Measurements from ENCODE around the gene FOXN4. TPM values are rescaled to one million over a fixed set of nuclear protein-coding genes. Genes with fewer than 3 reads are reported as not detected.

Gene FOXN4
- total and polyA plus RNA-seq, 2 of the 13 experiments (the other 11 are each of a cell fraction or from before 2014, with no cell fraction given) = 0.11 TPM; not detected in 1

DNA sequence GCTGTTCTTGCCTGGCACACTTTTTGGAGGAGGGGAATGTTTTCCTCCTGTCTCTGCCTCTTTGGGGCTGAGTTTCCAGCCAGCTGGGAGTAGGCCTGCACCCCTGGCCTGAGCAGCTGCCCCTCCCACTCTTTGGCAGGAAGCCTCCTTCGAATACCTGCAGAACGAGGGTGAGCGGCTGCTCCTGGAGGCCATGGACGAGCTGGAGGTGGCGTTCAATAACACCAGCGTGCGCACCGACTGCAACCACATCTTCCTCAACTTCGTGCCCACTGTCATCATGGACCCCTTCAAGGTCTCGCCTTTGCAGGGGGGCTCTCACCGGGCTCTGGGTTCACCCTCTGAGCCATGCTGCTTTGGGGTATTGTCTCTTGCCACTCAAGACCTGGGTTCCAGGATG, 69.4 kb downstream of the FOXN4 start:
- POLR2A ChIA-PET = no interaction called here

DNA sequence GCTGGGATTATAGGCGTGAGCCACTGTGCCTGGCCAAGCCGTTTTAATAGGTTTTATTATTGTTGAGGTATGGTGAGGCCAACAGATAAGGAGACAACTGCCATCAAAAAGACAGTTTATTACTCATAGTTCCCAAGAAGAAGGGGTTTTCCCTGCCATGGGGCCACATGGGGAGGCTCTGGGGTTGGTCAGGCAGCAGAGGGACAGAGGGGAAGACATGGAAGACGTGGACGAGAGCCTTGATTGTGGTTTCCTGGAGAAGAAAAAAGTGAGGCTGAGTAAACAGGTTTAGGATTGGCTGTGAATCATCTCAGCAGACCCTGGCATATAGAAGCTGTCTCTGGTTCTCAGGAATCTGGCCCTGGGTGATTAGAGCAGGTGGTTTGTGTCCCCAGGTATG, 69.9 kb downstream of the FOXN4 start:
- H3K27ac ChIP-seq (ENCODE audit: extremely low read length, insufficient read depth, low read length) = no peak overlapping the region
- FAIRE-seq = no peak
- no peaks in the 10 kb centered on the region for H3K9me3 ChIP-seq (ENCODE audit: low read length)
- H3K36me3 ChIP-seq (replicated peaks in 1 of 2; ENCODE audit: control insufficient read depth in 1 of 2, insufficient read depth in 2 of 2, low read length in 2 of 2) = peaks cover 6 to 46% of the 10 kb centered on the region in 2 experiments; a peak in 4 of 5 replicates
- H2AFZ ChIP-seq (ENCODE audit: low read length) = no peak overlapping the region
- H3K4me1 ChIP-seq (ENCODE audit: insufficient read depth, low read length) = no peaks in the 10 kb centered on the region
- no peak for DNase-seq (ENCODE audit: low spot score)
- POLR2A ChIA-PET = no interaction called here
- no peak overlapping the region for H3K4me3 ChIP-seq (replicated peaks in 1 of 3; ENCODE audit: insufficient read depth in 1 of 3, low read depth in 2 of 3, low read length in 3 of 3)
- no peak overlapping the region for H3K4me2 ChIP-seq (ENCODE audit: low read depth, low read length)
- intact Hi-C loops (cut with micrococcal nuclease; ENCODE audit: unreplicated experiment) (no loop called here), in situ Hi-C loops (cut with HindIII; ENCODE audit: extremely low pct_ligation_motif_present, low pct_unique_long_range_greater_than_20kb) (no loop called here)
- H4K20me1 ChIP-seq (ENCODE audit: insufficient read depth, low read length) = no peaks in the 10 kb centered on the region
- no peak overlapping the region for H3K9ac ChIP-seq (ENCODE audit: insufficient read depth, low read depth, low read length)
- no peaks in the 10 kb centered on the region for H3K27me3 ChIP-seq (ENCODE audit: control insufficient read depth in 1 of 2, insufficient read depth in 2 of 2, low read length in 2 of 2)
- CTCF ChIA-PET (ENCODE audit: low intra/inter-chr PET ratio, low total read pairs) = no interaction called here
- ATAC-seq = no peak
- no TSS peak for BruUV-seq (replicated peaks)
- no peaks in the 10 kb centered on the region for H3K79me2 ChIP-seq (ENCODE audit: insufficient read depth, low read length)
- 95% methylated on average over 4 of the region's 4 CpGs for WGBS (ENCODE audit: low lambda C conversion rate)
- TF ChIP-seq SRSF9 (IDR thresholded peaks at IDR 0.05; ENCODE audit: borderline replicate concordance, insufficient read depth, low read depth, low read length, poor library complexity, severe bottlenecking) (no peak), ZNF605 (CRISPR knock-in tag; IDR thresholded peaks at IDR 0.05) (no peak), ZSCAN31 (CRISPR knock-in tag; IDR thresholded peaks at IDR 0.05; ENCODE audit: low read depth) (no peak), KDM4B (CRISPR knock-in tag; IDR thresholded peaks at IDR 0.05) (no peak), ZMYM4 (CRISPR knock-in tag; IDR thresholded peaks at IDR 0.05) (no peak), PTBP1 (IDR thresholded peaks at IDR 0.05; ENCODE audit: low read depth, low read length, poor library complexity, severe bottlenecking) (no peak), NBN (conservative IDR thresholded peaks at IDR 0.05) (no peak), PLRG1 (conservative IDR thresholded peaks at IDR 0.05) (no peak), ZNF660 (CRISPR knock-in tag; IDR thresholded peaks at IDR 0.05; ENCODE audit: borderline replicate concordance, low read depth) (no peak), ZNF615 (CRISPR knock-in tag; IDR thresholded peaks at IDR 0.05; ENCODE audit: borderline replicate concordance) (no peak)
- TF ChIP-seq, protein P1, sequence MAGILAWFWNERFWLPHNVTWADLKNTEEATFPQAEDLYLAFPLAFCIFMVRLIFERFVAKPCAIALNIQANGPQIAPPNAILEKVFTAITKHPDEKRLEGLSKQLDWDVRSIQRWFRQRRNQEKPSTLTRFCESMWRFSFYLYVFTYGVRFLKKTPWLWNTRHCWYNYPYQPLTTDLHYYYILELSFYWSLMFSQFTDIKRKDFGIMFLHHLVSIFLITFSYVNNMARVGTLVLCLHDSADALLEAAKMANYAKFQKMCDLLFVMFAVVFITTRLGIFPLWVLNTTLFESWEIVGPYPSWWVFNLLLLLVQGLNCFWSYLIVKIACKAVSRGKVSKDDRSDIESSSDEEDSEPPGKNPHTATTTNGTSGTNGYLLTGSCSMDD (CRISPR knock-in tag; IDR thresholded peaks at IDR 0.05) = no peak
- TF ChIP-seq, protein P2, sequence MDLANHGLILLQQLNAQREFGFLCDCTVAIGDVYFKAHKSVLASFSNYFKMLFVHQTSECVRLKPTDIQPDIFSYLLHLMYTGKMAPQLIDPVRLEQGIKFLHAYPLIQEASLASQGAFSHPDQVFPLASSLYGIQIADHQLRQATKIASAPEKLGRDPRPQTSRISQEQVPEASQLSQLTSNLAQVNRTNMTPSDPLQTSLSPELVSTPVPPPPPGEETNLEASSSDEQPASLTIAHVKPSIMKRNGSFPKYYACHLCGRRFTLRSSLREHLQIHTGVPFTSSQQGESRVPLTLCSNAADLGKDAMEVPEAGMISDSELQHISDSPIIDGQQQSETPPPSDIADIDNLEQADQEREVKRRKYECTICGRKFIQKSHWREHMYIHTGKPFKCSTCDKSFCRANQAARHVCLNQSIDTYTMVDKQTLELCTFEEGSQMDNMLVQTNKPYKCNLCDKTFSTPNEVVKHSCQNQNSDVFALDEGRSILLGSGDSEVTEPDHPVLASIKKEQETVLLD (CRISPR knock-in tag; IDR thresholded peaks at IDR 0.05; ENCODE audit: low read depth) = no peak

More for the DNA sequence above, 69.4 kb downstream of the FOXN4 start:
- Histone ChIP-seq H3K9ac (ENCODE audit: insufficient read depth, low read depth, low read length) (no peak overlapping the region), H3K79me2 (ENCODE audit: insufficient read depth, low read length) (no peaks in the 10 kb centered on the region), H3K9me3 (ENCODE audit: low read length) (no peaks in the 10 kb centered on the region), H3K36me3 (replicated peaks in 1 of 2; ENCODE audit: control insufficient read depth in 1 of 2, insufficient read depth in 2 of 2, low read length in 2 of 2) (peaks cover 6 to 46% of the 10 kb centered on the region in 2 experiments; a peak in 4 of 5 replicates), H3K4me2 (ENCODE audit: low read depth, low read length) (no peak overlapping the region), H3K4me3 (replicated peaks in 1 of 3; ENCODE audit: insufficient read depth in 1 of 3, low read depth in 2 of 3, low read length in 3 of 3) (no peak overlapping the region), H4K20me1 (ENCODE audit: insufficient read depth, low read length) (no peaks in the 10 kb centered on the region), H3K27ac (ENCODE audit: extremely low read length, insufficient read depth, low read length) (no peak overlapping the region), H3K27me3 (ENCODE audit: control insufficient read depth in 1 of 2, insufficient read depth in 2 of 2, low read length in 2 of 2) (no peaks in the 10 kb centered on the region), H3K4me1 (ENCODE audit: insufficient read depth, low read length) (no peaks in the 10 kb centered on the region), H2AFZ (ENCODE audit: low read length) (no peak overlapping the region)
- intact Hi-C loops (cut with micrococcal nuclease; ENCODE audit: unreplicated experiment) = no loop called here
- FAIRE-seq (no peak), DNase-seq (ENCODE audit: low spot score) (no peak), ATAC-seq (no peak)
- CTCF ChIA-PET (ENCODE audit: low intra/inter-chr PET ratio, low total read pairs) = no interaction called here
- in situ Hi-C loops (cut with HindIII; ENCODE audit: extremely low pct_ligation_motif_present, low pct_unique_long_range_greater_than_20kb) = loop anchor here (10.0 kb wide), 1 partner anchor 105 kb away; no protein-coding TSS in a partner anchor
- TF ChIP-seq ZBTB43 (CRISPR knock-in tag; conservative IDR thresholded peaks at IDR 0.05) (no peak), ARNT2 (CRISPR knock-in tag; IDR thresholded peaks at IDR 0.05; ENCODE audit: low read depth) (no peak)
- BruUV-seq (replicated peaks) = no TSS peak
- 99% methylated on average over 7 of the region's 11 CpGs for WGBS (ENCODE audit: low lambda C conversion rate)
